Measurements from ENCODE around the gene ENTPD6.

The ENTPD6 gene

DNA sequence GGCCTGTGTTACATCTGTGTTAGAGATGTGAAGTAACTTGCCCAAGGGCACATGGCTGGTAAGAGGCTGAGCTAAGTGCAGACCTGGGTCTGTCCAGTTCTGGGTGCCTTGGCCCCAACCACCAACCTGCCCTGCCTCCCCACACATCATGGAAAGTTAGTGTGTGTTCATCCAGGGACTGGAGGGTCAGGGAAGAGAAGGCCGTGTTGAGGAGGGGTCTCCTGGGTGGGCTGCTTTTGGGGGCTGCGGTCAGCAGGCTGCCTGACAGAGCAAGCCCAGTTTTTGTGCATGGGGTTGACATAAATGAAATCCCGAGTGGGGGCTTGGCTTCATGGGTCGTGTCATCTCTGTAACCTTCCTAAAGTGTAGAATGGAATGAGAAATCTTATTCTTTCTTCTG is 63.3 kb downstream of the ENTPD6 start (continued):
- TF ChIP-seq, protein P1, sequence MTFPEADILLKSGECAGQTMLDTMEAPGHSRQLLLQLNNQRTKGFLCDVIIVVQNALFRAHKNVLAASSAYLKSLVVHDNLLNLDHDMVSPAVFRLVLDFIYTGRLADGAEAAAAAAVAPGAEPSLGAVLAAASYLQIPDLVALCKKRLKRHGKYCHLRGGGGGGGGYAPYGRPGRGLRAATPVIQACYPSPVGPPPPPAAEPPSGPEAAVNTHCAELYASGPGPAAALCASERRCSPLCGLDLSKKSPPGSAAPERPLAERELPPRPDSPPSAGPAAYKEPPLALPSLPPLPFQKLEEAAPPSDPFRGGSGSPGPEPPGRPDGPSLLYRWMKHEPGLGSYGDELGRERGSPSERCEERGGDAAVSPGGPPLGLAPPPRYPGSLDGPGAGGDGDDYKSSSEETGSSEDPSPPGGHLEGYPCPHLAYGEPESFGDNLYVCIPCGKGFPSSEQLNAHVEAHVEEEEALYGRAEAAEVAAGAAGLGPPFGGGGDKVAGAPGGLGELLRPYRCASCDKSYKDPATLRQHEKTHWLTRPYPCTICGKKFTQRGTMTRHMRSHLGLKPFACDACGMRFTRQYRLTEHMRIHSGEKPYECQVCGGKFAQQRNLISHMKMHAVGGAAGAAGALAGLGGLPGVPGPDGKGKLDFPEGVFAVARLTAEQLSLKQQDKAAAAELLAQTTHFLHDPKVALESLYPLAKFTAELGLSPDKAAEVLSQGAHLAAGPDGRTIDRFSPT (tag by site-specific recombination; IDR thresholded peaks at IDR 0.05) = no peak
- TF ChIP-seq ZNF843 (tag by site-specific recombination; IDR thresholded peaks at IDR 0.05) (no peak), ZNF530 (tag by site-specific recombination; IDR thresholded peaks at IDR 0.05; ENCODE audit: low read depth) (no peak), ZNF623 (tag by site-specific recombination; IDR thresholded peaks at IDR 0.05) (no peak), ZNF132 (tag by site-specific recombination; IDR thresholded peaks at IDR 0.05; ENCODE audit: borderline replicate concordance) (no peak), ZNF157 (tag by site-specific recombination; IDR thresholded peaks at IDR 0.05) (no peak), ZBTB7A (tag by site-specific recombination; IDR thresholded peaks at IDR 0.05; ENCODE audit: low read depth) (no peak)
- TF ChIP-seq, protein P2, sequence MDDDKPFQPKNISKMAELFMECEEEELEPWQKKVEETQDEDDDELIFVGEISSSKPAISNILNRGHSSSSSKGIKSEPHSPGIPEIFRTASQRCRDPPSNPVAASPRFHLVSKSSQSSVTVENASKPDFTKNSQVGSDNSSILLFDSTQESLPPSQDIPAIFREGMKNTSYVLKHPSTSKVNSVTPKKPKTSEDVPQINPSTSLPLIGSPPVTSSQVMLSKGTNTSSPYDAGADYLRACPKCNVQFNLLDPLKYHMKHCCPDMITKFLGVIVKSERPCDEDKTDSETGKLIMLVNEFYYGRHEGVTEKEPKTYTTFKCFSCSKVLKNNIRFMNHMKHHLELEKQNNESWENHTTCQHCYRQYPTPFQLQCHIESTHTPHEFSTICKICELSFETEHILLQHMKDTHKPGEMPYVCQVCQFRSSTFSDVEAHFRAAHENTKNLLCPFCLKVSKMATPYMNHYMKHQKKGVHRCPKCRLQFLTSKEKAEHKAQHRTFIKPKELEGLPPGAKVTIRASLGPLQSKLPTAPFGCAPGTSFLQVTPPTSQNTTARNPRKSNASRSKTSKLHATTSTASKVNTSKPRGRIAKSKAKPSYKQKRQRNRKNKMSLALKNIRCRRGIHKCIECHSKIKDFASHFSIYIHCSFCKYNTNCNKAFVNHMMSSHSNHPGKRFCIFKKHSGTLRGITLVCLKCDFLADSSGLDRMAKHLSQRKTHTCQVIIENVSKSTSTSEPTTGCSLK (tag by site-specific recombination; IDR thresholded peaks at IDR 0.05) = no peak
- TF ChIP-seq, protein P3, sequence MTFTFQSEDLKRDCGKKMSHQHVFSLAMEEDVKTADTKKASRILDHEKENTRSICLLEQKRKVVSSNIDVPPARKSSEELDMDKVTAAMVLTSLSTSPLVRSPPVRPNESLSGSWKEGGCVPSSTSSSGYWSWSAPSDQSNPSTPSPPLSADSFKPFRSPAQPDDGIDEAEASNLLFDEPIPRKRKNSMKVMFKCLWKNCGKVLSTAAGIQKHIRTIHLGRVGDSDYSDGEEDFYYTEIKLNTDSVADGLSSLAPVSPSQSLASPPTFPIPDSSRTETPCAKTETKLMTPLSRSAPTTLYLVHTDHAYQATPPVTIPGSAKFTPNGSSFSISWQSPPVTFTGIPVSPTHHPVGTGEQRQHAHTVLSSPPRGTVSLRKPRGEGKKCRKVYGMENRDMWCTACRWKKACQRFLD (tag by site-specific recombination; IDR thresholded peaks at IDR 0.05) = no peak

DNA sequence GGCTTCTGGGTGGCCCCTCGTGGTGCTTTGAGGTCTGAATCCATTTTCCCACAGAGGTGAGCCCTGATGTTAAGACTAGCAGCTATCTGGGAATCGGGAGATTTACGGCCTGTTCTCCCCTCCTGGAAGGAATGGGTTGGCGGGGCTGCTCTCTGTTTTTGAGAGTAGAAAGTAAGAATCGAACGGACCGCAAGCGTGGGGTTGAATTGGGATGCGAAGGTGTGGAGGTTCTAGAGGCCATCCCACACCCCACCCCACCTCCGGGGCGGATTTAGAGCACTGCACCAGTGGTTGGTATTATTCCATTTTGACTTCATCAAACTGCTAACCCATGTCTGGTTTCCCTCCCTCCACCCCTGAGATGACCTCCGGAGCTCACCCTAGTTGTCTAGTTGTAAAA is 63.8 kb downstream of the ENTPD6 start:
- CTCF ChIA-PET = no interaction called here
- H3K9me3 ChIP-seq (ENCODE audit: control insufficient read depth, insufficient read depth, low read depth, low read length) = no peaks in the 10 kb centered on the region
- 0 out of 2 replicates have a peak, but pooled peaks cover 2% of the 10 kb centered on the region for H3K4me1 ChIP-seq (ENCODE audit: control insufficient read depth, insufficient read depth, low read length)
- POLR2A ChIA-PET = no interaction called here
- H3K27ac ChIP-seq (ENCODE audit: extremely low read depth, low read depth, low read length) = no peak overlapping the region
- peaks cover 0 to 29% of the 10 kb centered on the region in 2 experiments; a peak in 1 of 3 replicates for H3K36me3 ChIP-seq (ENCODE audit: control insufficient read depth in 2 of 2, insufficient read depth in 1 of 2, low read length in 2 of 2)
- TF ChIP-seq RBAK (tag by site-specific recombination; IDR thresholded peaks at IDR 0.05) (no peak), ZNF311 (tag by site-specific recombination; IDR thresholded peaks at IDR 0.05; ENCODE audit: borderline replicate concordance) (no peak), ZNF510 (tag by site-specific recombination; IDR thresholded peaks at IDR 0.05; ENCODE audit: insufficient replicate concordance) (no peak), ZFP37 (tag by site-specific recombination; IDR thresholded peaks at IDR 0.05) (no peak), ZBTB1 (tag by site-specific recombination; IDR thresholded peaks at IDR 0.05) (no peak), ZFP69B (tag by site-specific recombination; IDR thresholded peaks at IDR 0.05) (no peak), IKZF3 (tag by site-specific recombination; IDR thresholded peaks at IDR 0.05) (no peak), ZNF302 (tag by site-specific recombination; IDR thresholded peaks at IDR 0.05; ENCODE audit: low read depth) (no peak), ZNF629 (tag by site-specific recombination; IDR thresholded peaks at IDR 0.05) (no peak), ZNF623 (tag by site-specific recombination; IDR thresholded peaks at IDR 0.05) (no peak)
- TF ChIP-seq, protein P4, sequence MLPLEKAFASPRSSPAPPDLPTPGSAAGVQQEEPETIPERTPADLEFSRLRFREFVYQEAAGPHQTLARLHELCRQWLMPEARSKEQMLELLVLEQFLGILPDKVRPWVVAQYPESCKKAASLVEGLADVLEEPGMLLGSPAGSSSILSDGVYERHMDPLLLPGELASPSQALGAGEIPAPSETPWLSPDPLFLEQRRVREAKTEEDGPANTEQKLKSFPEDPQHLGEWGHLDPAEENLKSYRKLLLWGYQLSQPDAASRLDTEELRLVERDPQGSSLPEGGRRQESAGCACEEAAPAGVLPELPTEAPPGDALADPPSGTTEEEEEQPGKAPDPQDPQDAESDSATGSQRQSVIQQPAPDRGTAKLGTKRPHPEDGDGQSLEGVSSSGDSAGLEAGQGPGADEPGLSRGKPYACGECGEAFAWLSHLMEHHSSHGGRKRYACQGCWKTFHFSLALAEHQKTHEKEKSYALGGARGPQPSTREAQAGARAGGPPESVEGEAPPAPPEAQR (tag by site-specific recombination; IDR thresholded peaks at IDR 0.05) = no peak
- no peak overlapping the region for H3K4me3 ChIP-seq (ENCODE audit: low read depth, low read length)

Data from HEK293 (cell line).